ENCODE results near the gene PLEKHG2.
"Not testable (repeated sequence)": the region's sequence is repeated elsewhere in the genome, so short reads cannot be mapped to it uniquely, and the experiment has no call there.

Gene PLEKHG2

DNA sequence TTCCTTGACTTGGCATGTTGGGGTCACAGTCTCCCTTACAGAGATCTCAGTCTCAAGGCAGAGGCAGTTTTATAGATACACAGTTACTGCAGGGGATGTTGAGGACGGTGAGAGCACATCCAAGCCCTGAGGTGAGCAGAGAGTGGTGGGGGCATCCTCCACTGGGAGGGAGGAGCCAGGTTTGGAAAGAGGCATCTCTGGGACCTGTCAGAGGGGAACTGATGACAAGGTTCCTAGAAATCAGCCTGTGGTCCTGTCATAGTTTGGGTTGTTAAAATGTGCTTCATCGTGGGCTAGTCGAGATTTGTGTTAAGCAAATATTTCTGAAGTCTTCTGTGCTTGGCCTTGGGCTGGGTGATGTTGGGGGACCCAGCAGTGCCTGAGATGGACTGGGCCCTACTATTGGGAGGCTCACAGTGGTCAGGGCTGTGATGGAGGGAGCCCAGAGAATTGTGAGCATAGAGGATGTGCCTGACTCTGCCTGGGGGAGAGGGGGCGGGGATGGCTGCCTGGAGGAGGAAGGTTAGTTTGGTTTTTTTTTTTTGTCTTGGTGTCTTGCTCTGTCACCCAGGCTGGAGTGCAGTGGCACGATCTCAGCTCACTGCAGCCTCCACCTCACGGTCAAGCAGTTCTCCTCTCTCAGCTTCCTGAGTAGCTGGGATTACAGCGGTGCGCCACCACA is 36.8 kb downstream of the PLEKHG2 start:
- H3K4me3 ChIP-seq (ENCODE audit: low read depth, low read length), result no peak overlapping the region
- TF ChIP-seq, protein P1, sequence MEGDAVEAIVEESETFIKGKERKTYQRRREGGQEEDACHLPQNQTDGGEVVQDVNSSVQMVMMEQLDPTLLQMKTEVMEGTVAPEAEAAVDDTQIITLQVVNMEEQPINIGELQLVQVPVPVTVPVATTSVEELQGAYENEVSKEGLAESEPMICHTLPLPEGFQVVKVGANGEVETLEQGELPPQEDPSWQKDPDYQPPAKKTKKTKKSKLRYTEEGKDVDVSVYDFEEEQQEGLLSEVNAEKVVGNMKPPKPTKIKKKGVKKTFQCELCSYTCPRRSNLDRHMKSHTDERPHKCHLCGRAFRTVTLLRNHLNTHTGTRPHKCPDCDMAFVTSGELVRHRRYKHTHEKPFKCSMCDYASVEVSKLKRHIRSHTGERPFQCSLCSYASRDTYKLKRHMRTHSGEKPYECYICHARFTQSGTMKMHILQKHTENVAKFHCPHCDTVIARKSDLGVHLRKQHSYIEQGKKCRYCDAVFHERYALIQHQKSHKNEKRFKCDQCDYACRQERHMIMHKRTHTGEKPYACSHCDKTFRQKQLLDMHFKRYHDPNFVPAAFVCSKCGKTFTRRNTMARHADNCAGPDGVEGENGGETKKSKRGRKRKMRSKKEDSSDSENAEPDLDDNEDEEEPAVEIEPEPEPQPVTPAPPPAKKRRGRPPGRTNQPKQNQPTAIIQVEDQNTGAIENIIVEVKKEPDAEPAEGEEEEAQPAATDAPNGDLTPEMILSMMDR (IDR thresholded peaks at IDR 0.05; ENCODE audit: low read depth, low read length), result no peak

DNA sequence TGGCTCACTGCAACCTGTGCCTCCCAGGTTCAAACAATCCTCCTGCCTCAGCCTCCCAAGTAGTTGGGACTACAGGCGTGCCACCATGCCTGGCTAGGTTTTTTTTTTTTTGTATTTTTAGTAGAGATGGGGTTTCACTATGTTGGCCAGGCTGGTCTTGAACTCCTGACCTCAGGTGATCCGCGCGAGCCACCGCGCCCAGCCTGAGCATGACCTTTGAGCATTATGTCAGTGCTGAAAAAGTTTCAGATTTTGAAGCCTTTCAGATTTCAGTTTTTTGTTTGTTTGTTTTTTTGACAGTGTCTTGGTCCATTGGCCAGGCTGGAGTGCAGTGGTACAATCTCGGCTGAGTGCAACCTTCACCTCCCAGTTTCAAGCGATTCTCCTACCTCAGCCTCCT is 38.8 kb downstream of the PLEKHG2 start:
- not testable (repeated sequence) for H3K4me3 ChIP-seq (ENCODE audit: low read depth, low read length)

DNA sequence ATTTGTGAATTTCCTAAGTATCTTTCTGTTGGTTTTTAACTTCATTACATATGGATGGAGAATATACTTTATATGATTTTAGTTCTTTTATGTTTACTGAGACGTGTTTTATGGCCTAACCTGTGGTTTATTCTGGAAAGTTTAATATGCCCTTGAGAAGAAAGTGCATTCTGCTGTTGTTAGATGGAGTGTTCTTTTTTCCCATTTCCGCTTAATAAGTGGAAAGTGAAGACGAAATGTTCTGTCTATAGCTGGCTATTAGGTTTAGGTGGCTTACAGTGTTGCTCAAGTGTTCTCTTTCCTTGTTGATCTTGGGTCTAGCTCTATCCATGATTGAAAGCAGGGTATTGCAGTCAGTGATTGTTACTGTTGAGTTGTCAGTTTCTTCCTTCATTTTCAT is 50.9 kb downstream of the PLEKHG2 start:
- no peak overlapping the region for H3K4me3 ChIP-seq (ENCODE audit: low read depth, low read length)
- TF ChIP-seq, protein P1 (IDR thresholded peaks at IDR 0.05; ENCODE audit: low read depth, low read length), result no peak

DNA sequence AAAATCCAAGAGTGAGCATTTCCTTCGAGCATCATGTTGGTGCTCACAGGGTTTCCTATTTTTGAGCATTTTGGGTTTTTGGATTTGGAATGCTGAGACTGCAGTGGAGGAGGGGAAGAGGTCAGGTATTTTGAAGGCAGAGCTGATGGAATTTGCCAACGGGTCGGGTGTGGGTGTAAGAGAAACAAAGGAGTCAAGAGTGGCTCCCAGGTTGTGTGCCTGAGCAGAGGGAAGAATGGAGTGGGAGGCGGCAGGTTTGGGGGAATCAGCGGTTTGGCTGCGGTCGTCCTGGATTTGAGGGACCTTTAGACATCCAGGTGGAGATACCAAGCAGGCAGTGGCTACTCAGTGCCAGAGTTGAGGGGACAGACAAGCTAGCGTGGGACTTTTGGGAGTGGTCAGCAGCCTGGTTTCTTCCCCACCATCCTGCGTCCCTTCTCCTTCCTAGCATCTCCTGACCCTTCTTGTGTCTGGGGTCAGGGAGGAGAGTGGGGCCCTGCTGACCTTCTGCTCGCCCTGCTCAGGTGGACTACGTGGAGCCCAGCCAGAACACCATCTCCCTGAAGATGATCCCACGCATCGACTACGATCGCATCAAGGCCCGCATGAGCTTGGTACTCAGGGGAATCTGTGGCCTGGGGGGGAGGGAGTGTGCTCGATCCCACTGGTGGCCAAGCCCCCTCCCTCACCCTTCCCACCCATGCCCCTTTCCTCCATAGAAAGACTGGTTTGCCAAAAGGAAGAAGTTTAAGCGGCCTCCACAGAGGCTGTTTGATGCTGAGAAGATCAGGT is 53.7 kb downstream of the PLEKHG2 start:
- TF ChIP-seq, protein P1 (IDR thresholded peaks at IDR 0.05; ENCODE audit: low read depth, low read length), result no peak
- no peak overlapping the region for H3K4me3 ChIP-seq (ENCODE audit: low read depth, low read length)

DNA sequence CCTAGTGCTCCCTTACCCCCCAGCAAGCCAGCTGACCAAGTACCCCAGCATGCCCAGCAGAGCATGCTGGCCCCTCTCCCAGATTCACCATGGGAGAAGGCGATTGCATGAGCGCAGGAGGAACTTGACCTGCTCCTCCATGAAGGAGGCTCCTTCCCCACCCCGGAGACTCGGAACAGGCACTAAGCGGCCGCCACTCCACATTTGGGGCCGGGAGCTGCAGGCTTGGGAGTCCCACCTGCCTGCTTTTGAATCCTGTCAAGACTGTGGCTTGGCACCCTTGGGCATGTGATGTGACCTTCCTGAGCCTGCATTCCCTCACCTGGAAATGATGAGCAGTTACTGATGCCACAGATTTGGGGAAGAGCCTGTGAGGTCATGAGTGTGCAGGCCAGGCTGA is 55.5 kb downstream of the PLEKHG2 start:
- H3K4me3 ChIP-seq (ENCODE audit: low read depth, low read length), result no peak overlapping the region
- TF ChIP-seq, protein P1 (IDR thresholded peaks at IDR 0.05; ENCODE audit: low read depth, low read length), result no peak

DNA sequence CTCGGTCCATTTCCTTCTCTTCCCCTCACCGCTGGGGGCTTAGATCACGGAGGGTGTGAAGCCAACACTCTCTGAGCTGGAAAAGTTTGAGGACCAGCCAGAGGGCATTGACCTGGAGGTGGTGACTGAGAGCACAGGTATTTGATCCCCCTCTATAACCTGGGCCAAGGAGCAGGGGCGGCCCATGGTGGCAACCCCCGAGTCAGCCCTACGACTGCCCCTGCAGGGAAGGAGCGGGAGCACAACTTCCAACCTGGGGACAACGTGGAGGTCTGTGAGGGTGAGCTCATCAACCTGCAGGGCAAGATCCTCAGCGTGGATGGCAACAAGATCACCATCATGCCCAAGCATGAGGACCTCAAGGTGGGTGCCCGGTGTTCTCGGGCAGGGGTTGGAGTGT is 56.6 kb downstream of the PLEKHG2 start:
- no peak overlapping the region for H3K4me3 ChIP-seq (ENCODE audit: low read depth, low read length)
- TF ChIP-seq, protein P1 (IDR thresholded peaks at IDR 0.05; ENCODE audit: low read depth, low read length), result no peak

DNA sequence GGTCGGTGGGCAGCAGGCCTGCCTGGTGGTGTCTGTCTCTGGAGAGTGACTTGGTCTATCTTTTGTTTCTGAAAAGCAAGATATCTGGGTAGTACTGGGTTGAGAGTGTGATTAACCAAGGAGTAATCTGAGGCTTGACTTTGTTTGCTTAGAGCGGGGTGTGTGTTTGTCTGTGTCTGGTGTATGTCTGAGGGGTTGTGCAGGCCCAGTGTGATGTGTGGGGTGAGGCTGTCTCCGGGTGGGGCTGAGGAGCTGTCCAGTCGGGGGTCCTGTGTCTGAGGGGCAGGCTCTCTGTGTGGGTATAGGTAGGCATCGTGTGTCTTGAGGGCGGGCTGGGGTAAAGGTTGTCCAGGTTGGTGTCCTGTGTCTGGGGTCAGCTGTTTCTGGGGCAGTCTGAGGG is 57.1 kb downstream of the PLEKHG2 start:
- no peak overlapping the region for H3K4me3 ChIP-seq (ENCODE audit: low read depth, low read length)

More for the DNA sequence above, 57.1 kb downstream of the PLEKHG2 start:
- TF ChIP-seq, protein P1 (IDR thresholded peaks at IDR 0.05; ENCODE audit: low read depth, low read length), result no peak

Measured in WI38 (cell line).